Midbrain (tissue), 1 donor: ENCODE results near the gene PKIG.
"Not testable (repeated sequence)": the region's sequence is repeated elsewhere in the genome, so short reads cannot be mapped to it uniquely, and the experiment has no call there.

Experiments
- DNase-seq: peaks from one replicate; lab custom pipeline; 2025; lab: John Stamatoyannopoulos, UW

PKIG gene

DNA sequence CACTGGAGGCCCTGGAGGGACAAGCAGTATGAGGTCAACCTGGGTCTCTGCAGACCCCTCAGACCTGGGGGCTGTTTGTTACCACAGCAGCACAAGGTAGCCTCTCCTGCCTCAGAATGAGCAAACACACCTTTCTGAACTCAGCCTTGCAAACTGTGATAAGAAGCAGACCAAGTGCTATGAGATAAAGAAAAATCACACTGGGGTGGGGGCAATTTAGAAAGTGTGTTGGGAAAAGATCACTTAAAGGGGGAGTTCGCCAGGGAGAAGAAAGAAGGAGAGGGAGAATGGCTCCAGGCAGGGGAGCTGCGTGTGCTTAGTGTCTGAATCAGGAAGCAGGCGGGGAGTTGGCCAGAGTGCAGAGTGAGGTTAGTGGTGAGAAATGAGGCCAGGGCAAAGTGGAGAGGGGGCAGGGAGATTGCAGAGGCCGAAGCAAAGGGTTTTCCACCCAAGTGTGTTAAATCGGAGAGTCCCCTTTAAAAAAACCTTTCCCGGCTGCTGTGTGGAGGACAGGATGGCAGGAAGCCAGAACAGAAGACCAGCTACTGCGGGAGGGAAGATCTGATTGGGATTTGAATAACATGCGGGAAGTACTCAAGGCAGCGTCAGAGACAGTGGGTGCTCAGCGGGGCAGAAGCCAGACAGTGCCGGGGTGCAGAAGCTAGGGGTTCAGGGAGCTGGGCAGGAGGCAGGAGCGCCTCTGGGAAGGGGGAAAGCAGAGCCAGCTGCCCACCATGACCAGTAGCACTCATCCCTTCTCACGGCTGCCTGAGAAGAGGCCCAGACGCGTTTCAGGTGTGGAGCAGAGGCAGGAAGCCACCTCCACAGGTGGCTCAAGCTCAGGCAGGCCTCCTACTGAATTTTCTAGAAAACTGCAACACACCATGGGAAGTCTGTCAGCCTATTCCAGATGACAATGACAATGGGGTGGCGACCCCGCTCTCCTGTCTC is 60.1 kb downstream of the PKIG start:
- DNase-seq, result peak; percentile 32

DNA sequence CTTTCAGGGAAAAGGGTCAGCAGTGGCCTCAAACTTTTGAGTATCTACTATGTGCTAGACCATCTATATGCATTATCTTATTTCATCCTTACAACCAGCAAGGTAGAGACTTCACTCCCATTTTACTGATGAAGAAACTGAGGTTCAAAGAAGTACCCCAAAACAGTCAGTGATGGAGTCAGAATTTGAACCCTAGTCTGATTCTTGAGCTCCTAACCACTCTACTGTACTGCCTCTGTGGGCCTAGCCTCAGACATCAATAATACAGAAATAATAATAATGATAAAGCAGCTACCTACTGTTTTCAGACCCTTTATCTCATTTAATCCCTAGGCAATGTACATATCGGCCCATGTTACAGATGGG is 60.8 kb downstream of the PKIG start:
- DNase-seq, result no peak

DNA sequence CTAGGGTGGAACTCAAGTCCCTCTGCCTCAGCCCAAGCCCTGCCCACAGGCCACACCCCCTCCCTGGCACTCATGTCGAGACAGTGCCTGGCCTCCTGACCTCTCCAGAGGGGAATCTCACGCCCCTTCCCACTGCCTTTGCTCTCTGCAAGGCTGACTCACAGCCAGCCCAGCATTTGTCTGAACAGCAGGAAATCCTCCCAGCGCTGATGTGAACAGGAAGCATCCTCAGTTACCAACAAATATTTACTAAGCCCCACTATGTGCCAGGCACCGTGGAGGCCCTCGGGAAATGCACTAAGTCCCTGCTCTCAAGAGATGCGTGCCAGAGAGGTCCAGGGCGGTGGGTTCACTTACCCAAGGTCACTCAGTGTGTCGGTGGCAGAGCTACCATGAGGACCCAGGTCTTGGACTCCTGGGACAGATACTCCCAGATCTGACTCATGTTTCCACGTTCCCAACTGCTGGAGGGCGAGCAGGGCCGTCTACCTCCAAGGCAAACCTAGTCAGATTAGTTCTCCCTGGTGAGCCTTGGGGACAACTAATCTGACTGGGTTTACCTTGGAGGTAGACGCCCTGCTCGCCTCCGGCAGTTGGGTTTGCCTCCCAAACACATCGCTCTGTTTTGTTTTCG is 61.3 kb downstream of the PKIG start:
- DNase-seq, result no peak

DNA sequence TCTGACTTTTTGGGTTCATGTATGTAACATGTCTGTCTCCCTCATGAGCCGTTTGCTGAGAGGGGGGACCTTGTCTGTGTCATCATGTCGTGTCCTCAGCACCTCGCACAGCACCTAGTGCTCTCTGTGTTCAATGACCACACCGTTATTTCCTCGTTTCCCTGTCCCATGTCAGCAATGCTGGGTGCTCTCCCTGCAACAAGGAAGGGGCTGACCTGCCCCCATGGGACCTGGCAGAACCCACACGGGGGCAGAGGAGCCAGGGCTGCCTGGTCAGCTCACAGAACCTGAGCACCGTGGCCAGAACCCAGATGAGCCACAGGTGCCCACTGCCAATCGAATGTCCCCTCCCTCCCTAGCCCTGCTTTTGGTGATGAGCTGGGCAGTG is 61.8 kb downstream of the PKIG start:
- DNase-seq, result no peak

DNA sequence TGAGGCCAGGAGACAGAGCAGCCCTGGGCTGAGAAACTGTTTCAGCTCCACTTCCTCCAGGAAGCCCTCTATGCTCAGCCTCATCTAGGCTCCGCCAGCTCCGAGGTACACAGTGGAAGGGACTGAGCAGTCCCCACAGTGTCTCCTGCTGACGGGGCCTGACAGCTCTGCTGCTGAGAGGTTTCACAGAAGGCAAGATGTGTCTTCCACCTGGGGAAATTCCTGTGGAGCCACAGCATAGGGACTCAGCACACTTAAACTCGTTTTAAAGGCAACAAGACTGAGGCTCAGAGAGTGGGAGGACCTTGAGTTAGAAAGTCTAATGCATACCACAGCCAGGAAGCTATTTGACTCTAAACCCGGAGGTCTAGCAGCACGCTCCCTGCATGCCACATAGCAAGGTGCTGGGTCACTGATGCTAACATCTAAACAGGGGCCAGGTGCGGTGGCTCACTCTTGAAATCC is 62.3 kb downstream of the PKIG start:
- DNase-seq, result no peak

DNA sequence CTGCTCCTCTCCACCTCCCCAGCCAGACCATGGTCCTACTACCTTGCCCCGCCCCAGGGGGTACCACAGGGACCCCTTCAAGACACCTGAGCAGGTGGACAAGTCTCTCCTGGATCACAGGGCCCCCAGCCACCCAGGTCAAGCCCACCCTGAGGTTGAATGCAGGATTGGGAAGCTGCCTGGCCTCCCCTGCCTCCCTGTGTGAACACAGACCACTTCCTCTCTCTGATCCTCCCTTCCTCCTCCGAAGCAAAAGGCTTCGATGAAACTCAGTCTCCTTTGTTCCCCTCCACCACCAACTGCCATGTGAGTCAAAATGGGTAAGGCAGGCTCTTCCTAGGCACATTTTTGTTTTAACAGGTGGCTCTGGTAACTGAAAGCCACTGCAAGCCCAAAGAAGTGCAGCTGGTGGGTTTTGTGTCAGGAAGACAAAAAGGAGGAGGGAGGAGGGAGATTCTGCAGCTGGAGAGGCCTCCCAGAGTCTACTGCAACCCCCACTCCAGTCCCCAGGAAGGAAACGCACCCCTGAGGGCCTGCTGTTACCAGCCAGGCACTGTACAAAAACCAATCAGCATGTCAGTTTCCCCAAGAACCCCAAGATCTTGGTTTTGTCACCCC is 63.8 kb downstream of the PKIG start:
- no peak for DNase-seq

DNA sequence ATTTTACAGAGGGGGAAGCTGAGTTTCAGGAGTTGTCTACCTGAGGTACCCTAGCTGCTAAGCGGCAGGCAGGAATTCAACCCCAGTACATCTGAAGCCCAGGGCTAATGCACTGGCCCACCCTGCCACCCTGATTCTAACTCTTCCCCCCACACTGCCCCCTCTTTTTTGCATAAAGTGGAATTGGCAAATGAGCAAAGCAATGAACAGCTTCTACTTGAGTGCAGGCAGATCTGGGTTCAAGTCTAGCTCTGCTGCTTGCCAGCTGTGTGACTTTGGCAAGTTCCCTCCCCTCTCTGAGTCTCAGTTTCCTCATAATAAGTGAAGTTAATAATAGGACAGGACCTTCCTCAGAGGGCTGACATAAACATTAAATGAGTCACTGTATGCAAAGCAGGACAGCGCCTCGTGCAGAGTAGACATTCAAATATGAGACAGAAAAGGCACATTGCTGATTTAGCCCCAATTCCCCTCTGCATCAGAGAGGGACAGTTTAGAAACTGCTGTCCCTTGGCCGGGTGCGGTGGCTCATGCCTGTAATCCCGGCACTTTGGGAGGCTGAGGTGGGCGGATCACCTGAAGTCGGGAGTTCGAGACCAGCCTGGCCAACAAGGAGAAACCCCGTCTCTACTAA is 64.4 kb downstream of the PKIG start:
- no peak for DNase-seq

DNA sequence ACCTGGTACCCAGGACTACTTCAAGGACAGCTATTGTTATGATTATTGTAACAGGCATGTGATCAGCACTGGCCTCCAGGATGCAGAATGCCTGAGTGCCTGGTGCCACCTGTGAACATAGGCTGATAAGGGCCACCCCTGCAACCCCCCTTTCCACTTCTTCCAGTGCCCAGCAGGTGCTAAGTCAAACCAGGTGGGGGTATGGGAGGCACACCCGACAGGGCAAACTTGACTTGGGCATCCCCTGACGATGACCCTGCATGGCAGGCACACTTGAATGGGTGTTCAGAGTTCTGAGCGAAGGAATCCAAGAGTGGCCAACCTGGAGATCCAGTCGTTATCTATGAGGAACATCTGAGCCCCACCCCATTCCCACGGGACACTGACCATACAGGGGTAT is 65.7 kb downstream of the PKIG start:
- DNase-seq, result no peak

DNA sequence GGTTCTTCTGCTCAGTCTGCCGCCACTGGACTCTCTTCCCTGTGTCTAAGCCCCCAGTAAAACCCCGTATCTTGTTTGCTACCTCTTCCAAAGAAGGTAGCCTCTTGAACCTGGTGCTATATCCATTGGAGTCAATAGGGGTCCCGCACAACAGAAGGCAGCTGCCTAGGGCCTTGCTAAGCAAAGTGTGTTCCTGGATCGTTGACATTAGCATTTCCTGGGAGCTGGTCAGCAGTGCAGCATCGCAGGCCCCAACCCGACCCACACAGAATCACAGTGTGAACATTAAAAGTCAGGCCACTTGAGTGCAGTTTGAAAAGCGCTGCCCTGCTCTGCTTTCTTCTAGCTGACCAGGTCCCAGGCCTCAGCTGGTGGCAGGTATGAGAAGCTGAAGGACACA is 66.2 kb downstream of the PKIG start:
- no peak for DNase-seq

DNA sequence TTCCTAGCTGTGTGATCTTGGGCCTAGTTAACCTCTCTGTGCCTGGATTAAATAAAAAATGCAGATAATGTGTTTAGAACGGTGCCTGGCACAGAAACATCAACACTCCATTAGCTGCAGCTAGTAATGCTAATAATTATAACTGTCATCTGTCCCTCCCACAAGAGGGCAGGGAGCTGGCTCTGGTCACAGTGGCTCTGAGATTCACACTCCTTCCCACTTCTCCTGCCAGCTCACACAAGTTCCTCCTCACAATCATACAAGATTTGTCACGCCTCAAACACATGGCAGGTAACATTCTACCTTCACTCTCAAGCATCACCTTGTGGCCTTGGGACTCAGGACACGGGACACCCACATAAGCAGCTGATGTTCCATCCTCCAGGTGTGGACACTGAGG is 66.7 kb downstream of the PKIG start:
- no peak for DNase-seq

DNA sequence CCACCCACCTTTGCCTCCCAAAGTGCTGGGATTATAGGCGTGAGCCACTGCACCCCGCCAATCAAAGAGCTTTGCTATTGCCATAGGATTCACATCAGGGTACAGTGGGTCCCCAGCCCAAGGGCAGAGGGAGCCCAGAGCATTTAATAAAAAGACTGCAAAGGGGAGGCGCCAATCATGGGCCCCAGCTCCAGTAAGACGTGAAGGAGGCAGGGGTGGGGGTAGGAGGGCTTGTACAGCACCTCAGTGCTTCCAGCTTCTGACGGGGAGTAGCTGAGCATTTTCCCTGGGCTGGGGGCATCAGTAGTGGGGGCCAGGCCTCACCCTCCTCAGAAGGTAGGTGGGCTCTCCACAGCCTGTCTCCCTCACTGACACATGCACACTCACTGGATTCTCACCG is 67.6 kb downstream of the PKIG start:
- DNase-seq, result no peak

DNA sequence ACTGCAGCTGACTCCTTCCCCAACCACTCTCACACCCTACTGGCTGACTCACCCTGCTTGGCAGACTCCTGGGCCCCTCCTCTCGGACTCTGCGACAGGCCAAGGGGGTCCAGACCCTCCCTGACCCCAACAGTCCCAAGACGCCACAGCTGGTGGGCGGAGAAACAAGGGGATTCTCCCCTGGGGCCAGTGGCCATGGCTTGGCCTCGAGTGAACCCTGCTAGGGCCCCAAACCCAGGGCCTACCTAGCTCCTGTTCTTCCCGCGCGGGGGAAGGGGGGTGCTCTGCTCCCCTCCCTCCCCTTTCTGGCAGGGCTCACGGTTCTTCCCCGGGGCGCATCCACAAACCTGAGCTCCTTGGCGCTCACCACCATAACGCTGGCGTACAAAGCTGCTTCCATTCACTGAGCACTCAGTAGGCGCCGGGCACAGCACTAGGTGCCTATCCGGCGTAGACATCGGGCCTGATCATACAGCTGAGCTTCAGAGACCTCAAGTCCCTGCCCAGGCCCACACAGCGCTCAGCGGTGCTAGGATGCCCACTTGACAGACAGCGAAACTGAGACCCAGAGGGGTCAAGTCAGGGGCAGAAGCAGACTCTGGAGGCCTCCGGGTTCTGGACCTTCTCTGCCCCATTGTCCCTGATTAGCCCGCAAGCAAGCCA is 68.5 kb downstream of the PKIG start:
- DNase-seq, result no peak

DNA sequence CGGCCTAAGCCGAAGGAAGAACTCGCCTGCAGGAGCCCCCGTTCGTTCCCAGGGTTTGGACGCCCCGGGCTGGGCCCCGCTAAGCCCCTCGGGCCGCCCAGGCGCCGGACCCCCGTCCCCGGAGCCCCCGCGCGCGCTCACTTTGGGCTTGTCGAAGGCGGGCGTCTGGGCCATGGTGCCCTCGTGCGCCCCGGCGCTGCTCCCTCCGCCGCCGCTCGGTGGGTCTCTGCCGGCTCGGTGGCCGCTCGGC is 69.0 kb downstream of the PKIG start:
- no peak for DNase-seq

DNA sequence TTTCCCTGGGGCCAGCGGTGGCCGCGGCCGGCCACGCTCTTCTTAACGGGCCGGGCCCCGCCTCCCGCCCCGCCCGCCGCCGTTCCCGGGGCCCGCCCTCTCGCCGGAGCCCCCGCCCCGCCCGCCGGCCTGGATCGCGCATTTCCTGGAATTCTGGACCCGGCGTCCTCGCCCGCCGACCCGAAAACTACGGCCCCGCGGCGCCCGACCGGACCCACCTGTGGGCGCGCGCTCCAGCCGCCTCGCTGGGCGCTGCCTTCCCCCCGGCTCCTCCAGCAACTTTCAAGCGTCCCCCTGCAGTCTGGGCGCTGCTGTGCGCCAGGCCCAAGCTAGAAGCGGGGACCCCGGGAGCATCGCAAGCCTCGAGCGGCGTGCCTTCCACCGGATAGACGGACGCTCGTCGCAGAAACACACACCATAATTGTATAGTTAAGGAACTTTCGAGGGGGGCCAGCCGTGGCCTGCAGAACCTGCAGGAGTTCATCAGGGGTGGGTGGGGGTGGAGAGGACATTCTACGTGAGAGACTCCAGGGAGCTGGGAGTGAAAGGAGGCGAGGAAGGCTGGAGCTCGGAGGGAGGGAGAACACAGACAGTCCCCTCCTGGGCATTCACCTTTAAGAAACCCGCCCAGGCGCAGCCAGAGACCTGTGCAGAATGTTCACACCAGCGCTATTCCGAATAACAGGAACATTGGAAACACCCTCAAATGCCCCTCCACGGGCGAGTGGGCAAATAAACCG is 69.5 kb downstream of the PKIG start, which contains the start of gene ADA:
TSS of gene ADA (minus strand) at position 16 of the 740 bp plus-strand sequence. CDS start 92 bp downstream, outside the sequence.
- DNase-seq, result peak; percentile 41

DNA sequence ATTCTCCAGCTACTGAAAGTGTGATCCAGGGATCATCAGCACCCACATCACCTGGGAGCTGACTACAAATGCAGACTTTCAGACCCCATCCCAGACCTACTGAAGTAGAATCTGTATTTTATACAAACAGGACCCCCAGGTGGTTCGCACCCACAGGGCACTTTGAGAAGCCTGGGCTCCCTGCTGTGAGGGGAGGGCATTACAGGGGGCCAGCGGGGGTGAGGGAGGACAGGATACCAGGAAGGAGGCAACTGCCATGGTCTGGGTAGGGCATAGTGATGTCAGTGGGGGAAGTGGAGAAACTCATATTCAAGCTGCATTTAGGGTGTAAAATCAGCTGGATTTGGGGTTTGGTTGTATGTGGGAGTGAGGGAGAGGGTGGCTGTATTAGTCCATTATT is 71.2 kb downstream of the PKIG start:
- DNase-seq, result no peak

DNA sequence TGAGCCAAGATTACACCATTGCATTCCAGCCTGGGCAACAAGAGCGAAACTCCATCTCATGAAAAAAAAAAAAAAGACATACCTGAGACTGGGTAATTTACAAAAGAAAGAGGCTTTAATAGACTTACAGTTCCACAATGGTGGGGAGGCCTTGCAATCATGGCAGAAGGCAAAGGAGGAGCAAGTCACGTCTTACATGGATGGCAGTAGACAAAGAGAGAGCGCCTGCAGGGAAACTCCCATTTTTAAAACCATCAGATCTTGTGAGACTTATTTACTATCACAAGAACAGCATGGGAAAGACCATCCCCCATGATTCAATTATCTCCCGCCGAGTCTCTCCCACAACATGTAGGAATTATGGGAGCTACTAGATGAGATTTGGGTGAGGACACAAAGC is 71.8 kb downstream of the PKIG start:
- not testable (repeated sequence) for DNase-seq

DNA sequence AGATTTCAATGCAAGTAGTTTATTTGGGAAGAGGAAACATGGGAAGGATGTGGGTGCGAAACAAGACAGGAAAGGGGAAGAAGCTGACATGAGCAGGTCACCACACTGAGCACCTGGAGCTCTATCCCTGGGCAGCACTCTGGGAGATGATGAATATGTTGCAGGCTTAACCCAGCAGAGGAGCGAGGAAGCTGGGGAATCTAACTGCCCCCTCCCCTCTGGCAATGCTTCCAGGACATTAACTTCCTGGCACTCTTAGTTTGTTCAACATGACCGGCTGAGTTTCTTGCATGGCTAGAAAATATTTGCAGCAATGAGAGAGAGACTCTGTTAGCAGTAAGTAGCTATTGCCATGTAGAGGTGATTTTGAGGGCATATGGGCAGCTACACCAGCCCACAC is 74.1 kb downstream of the PKIG start:
- DNase-seq, result no peak

DNA sequence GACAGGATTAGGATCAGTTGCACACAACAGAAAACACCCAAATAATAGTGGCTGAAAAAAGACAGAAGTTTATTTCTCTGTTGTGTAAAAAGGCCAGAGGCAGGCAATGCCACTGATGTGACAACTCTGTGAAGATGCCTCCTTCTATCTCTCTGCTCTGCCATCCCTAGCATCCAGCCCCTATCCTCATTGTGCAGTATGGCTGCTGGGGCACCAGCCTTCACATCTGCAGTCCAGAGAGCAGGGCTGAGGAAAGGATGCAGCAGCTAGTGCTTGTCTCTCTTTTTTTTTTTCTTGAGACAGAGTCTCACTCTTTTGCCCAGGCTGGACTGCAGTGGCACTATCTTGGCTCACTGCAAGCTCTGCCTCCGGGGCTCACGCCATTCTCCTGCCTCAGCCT is 75.5 kb downstream of the PKIG start:
- DNase-seq, result no peak

DNA sequence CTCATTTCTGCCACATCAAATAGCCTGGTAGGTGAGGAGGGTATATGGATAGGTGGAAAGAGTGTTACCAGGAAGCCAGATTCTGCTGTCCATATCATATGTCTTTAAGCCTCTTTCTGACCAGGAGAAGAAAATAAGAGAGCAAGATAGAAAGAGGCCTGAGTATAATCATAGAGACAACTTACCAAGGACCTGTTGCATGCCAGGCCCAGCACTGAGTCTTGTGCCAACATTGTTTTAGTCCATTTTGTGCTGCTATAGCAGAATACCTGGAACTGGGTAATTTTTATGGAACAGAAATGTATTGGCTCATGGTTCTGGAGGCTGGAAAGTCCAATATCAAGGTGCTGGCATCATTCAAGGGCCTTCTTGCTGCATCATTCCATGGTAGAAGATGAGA is 76.4 kb downstream of the PKIG start:
- no peak for DNase-seq

DNA sequence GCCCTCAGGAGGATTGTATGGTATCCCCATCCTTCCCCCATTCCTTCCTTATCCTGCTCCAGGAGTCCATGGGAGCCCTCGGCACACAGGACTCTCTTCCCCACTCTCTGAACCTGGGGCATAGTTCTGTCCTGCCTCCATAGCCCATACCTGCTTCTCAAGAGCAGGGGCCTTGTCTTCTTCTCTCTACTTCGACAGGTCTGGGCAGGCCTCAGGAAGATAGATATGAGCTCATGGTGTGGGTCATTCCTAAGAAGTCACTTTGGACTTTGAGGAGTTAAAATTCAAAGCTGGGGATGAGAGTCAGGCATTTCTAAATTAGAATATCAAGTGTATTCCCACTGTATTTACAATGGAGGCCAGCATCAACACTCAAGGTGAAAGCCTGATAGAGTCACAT is 77.6 kb downstream of the PKIG start:
- no peak for DNase-seq

DNA sequence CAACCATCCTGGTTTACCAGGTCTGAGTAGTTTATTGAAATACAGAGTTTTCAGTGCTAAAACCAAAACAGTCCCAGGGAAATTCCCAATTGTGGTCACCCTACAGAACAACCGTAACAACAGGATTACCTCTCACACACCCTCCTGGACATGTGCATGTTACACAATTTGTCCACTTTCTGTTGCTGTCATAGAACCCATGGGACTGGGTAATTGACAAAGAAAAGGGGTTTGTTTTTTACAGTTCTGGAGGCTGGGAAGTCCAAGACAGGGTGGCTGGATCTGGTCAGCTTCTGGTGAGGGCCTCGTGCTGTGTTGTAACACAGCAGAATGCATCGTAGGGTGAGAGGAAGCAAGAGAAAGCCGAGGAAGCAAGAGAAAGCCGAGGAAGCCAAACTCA is 78.2 kb downstream of the PKIG start:
- no peak for DNase-seq

DNA sequence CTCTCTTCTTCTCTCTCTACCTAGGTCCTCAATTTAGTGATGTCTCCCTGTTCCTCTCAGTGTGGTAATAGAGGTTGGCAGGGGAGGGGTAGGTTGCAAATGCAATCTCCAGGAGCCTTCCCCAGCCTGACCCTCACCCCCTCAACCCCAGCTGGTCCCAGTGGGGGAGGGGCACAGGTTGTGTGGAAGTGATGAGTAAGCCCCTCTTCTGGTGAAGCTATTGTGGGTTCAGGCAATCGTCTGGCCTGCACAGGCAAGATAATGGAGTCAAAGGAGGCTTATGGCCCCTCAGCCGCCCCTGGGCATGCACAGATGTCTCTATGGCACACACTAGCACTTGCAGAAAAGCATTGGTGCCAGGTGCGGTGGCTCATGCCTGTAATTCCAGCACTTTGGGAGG is 79.9 kb downstream of the PKIG start:
- DNase-seq, result no peak
